ENCODE results near the gene HLX.

- TF ChIP-seq CTCF (IDR thresholded peaks at IDR 0.05) (no peak), POLR2A (IDR thresholded peaks at IDR 0.05) (no peak)
Observed at GRCh38 chr1:220880726-220881506, 1.7 kb downstream of the HLX start.
